Stimulated activated naive CD4-positive, alpha-beta T cell (primary cell): ENCODE results near the gene MNX1.

Source experiments
- DNase-seq, 6 experiments: peaks; one replicate each; lab custom pipeline; 2025; lab: John Stamatoyannopoulos, UW

Gene MNX1

GRCh38 chr7:157014635-157015555 is 4.4 kb upstream of the MNX1 start:
- no peak for DNase-seq

- no peak for DNase-seq
Observed at GRCh38 chr7:157013602-157014549, 3.4 kb upstream of the MNX1 start.

- no peak for DNase-seq
Observed at GRCh38 chr7:157013101-157013500, 2.6 kb upstream of the MNX1 start.

GRCh38 chr7:157012113-157012547 is 1.7 kb upstream of the MNX1 start:
- no peak for DNase-seq

- no peak for DNase-seq
Observed at GRCh38 chr7:157011333-157012112, 1.1 kb upstream of the MNX1 start.

GRCh38 chr7:157009778-157010587 is 480 bp downstream of the MNX1 start:
- DNase-seq: no peak

- DNase-seq: no peak
Observed at GRCh38 chr7:157009170-157009777, 1.2 kb downstream of the MNX1 start.

GRCh38 chr7:157008206-157009169 is 2.0 kb downstream of the MNX1 start:
- DNase-seq: no peak

- DNase-seq: no peak
Observed at GRCh38 chr7:157007470-157008066, 2.9 kb downstream of the MNX1 start.

- no peak for DNase-seq
Observed at GRCh38 chr7:157006829-157007469, 3.5 kb downstream of the MNX1 start.

- DNase-seq: no peak
Observed at GRCh38 chr7:157006205-157006747, 4.2 kb downstream of the MNX1 start.

GRCh38 chr7:157005456-157006204 is 4.8 kb downstream of the MNX1 start:
- no peak for DNase-seq

- DNase-seq: no peak
Observed at GRCh38 chr7:157004521-157005455, 5.7 kb downstream of the MNX1 start.

GRCh38 chr7:157003756-157004520 is 6.5 kb downstream of the MNX1 start:
- DNase-seq: no peak

GRCh38 chr7:157003445-157003755 is 7.1 kb downstream of the MNX1 start:
- no peak for DNase-seq
